HG02981 (cell line): Measurements from ENCODE around the gene SLC2A10.

Experiments
- ATAC-seq: cut with Tn5 transposase; IDR thresholded peaks from one replicate; pipeline ENCODE4 v1.9.1; 2021; ENCODE audit warnings: mild to moderate bottlenecking, moderate library complexity; ENCODE audit not compliant: unreplicated experiment

SLC2A10 gene

GRCh38 chr20:46724343-46724959, 15.0 kb downstream of the SLC2A10 start:
- no peak for ATAC-seq

GRCh38 chr20:46725186-46726165, 16.0 kb downstream of the SLC2A10 start:
- no peak for ATAC-seq

- ATAC-seq: no peak
These were observed 22.3 kb downstream of the SLC2A10 start for GRCh38 chr20:46731770-46732169.

- no peak for ATAC-seq
These were observed 26.0 kb downstream of the SLC2A10 start for GRCh38 chr20:46735436-46735835.

- no peak for ATAC-seq
These were observed 30.2 kb downstream of the SLC2A10 start for GRCh38 chr20:46739431-46740213.

- no peak for ATAC-seq
These were observed 30.8 kb downstream of the SLC2A10 start for GRCh38 chr20:46740214-46740609.

GRCh38 chr20:46741924-46742668, 32.6 kb downstream of the SLC2A10 start:
- no peak for ATAC-seq

- ATAC-seq: no peak
These were observed 33.2 kb downstream of the SLC2A10 start for GRCh38 chr20:46742669-46743045.

GRCh38 chr20:46743088-46743487, 33.6 kb downstream of the SLC2A10 start:
- no peak for ATAC-seq

GRCh38 chr20:46746956-46747526, 37.6 kb downstream of the SLC2A10 start:
- no peak for ATAC-seq

GRCh38 chr20:46749147-46749546, 39.7 kb downstream of the SLC2A10 start:
- no peak for ATAC-seq

- ATAC-seq: no peak
These were observed 42.4 kb downstream of the SLC2A10 start for GRCh38 chr20:46751856-46752255.

GRCh38 chr20:46752728-46753127, 43.3 kb downstream of the SLC2A10 start:
- no peak for ATAC-seq

- no peak for ATAC-seq
These were observed 46.3 kb downstream of the SLC2A10 start for GRCh38 chr20:46755483-46756413.

- no peak for ATAC-seq
These were observed 47.0 kb downstream of the SLC2A10 start for GRCh38 chr20:46756419-46756818.

- ATAC-seq: no peak
These were observed 47.7 kb downstream of the SLC2A10 start for GRCh38 chr20:46757135-46757534.

GRCh38 chr20:46757754-46758678, 48.6 kb downstream of the SLC2A10 start:
- no peak for ATAC-seq
